ENCODE data around the gene MPL. TPM values are rescaled to one million over a fixed set of nuclear protein-coding genes. Genes with fewer than 3 reads are reported as not detected.

The MPL gene
- total RNA-seq, 2 experiments from 2014 or later, result not detected

DNA sequence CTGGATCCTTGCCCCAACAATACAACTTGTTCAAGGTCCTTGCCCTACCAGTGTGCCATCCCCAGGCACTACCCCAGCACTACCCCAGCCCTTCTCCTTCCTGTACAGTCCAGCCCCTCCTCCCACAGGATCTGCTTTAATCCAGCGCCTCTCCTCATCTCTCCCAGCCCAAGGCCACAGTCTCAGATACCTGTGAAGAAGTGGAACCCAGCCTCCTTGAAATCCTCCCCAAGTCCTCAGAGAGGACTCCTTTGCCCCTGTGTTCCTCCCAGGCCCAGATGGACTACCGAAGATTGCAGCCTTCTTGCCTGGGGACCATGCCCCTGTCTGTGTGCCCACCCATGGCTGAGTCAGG is 14.7 kb downstream of the MPL start:
- CTCF ChIA-PET, result no interaction called here
- no peak for DNase-seq
- peak overlapping the region; percentile 61 for H3K27ac Mint-ChIP-seq

DNA sequence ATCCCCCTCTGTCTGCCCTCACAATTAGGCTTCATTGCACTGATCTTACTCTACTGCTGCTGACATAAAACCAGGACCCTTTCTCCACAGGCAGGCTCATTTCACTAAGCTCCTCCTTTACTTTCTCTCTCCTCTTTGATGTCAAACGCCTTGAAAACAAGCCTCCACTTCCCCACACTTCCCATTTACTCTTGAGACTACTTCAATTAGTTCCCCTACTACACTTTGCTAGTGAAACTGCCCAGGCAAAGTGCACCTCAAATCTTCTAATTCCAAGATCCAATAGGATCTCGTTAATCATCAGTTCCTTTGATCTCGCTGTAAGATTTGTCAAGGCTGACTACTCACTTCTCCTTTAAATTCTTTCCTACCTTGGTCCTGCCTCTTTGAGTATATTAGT is 15.3 kb downstream of the MPL start:
- ChIA-PET CTCF (no interaction called here), POLR2A (no interaction called here)
- Histone ChIP-seq H3K9me3 (ENCODE audit: control insufficient read depth in 1 of 2, insufficient read depth in 1 of 2, low read length in 2 of 2) (no peaks in the 10 kb centered on the region), H3K36me3 (ENCODE audit: insufficient read depth, low read length) (no peaks in the 10 kb centered on the region), H3K4me1 (ENCODE audit: insufficient read depth, low read length) (peaks cover 10% of the 10 kb centered on the region), H3K4me3 (ENCODE audit: low read length) (no peak overlapping the region), H3K27me3 (ENCODE audit: control insufficient read depth in 1 of 2, insufficient read depth in 2 of 2, low read length in 2 of 2) (no peaks in the 10 kb centered on the region), H3K27ac (ENCODE audit: low read depth in 1 of 2, low read length in 2 of 2) (no peak overlapping the region)
- Mint-ChIP-seq H3K27me3 (no peaks in the 10 kb centered on the region), H3K9me3 (no peaks in the 10 kb centered on the region), H3K4me3 (no peak overlapping the region), H3K36me3 (ENCODE audit: low read depth) (no peaks in the 10 kb centered on the region), H3K4me1 (ENCODE audit: low read depth) (peaks cover 25% of the 10 kb centered on the region), H3K27ac (peak overlapping the region; percentile 61)
- ATAC-seq (ENCODE audit: poor library complexity) (no peak), DNase-seq (no peak)
- TF ChIP-seq, protein P1, sequence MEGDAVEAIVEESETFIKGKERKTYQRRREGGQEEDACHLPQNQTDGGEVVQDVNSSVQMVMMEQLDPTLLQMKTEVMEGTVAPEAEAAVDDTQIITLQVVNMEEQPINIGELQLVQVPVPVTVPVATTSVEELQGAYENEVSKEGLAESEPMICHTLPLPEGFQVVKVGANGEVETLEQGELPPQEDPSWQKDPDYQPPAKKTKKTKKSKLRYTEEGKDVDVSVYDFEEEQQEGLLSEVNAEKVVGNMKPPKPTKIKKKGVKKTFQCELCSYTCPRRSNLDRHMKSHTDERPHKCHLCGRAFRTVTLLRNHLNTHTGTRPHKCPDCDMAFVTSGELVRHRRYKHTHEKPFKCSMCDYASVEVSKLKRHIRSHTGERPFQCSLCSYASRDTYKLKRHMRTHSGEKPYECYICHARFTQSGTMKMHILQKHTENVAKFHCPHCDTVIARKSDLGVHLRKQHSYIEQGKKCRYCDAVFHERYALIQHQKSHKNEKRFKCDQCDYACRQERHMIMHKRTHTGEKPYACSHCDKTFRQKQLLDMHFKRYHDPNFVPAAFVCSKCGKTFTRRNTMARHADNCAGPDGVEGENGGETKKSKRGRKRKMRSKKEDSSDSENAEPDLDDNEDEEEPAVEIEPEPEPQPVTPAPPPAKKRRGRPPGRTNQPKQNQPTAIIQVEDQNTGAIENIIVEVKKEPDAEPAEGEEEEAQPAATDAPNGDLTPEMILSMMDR (IDR thresholded peaks at IDR 0.05), result no peak
- intact Hi-C loops (cut with DNase I, micrococcal nuclease), result loop anchor here in 1 of 2 experiments (10.0 kb wide), 3 partner anchors 508 to 622 kb away; partner anchors contain the start of genes ATP6V0B, B4GALT2, C1orf50 and DPH2

More for the DNA sequence above, 14.7 kb downstream of the MPL start:
- Histone ChIP-seq H3K9me3 (ENCODE audit: control insufficient read depth in 1 of 2, insufficient read depth in 1 of 2, low read length in 2 of 2) (no peaks in the 10 kb centered on the region), H3K27me3 (ENCODE audit: control insufficient read depth in 1 of 2, insufficient read depth in 2 of 2, low read length in 2 of 2) (no peaks in the 10 kb centered on the region), H3K36me3 (ENCODE audit: insufficient read depth, low read length) (no peaks in the 10 kb centered on the region), H3K4me3 (ENCODE audit: low read length) (no peak overlapping the region), H3K4me1 (ENCODE audit: insufficient read depth, low read length) (peaks cover 8% of the 10 kb centered on the region), H3K27ac (ENCODE audit: low read depth in 1 of 2, low read length in 2 of 2) (no peak overlapping the region)
- ATAC-seq (ENCODE audit: poor library complexity), result no peak
- H3K27me3 Mint-ChIP-seq, result no peaks in the 10 kb centered on the region
- H3K4me3 Mint-ChIP-seq, result no peak overlapping the region
- intact Hi-C loops (cut with DNase I, micrococcal nuclease), result loop anchor here in 1 of 2 experiments (10.0 kb wide), 3 partner anchors 508 to 622 kb away; partner anchors contain the start of genes ATP6V0B, B4GALT2, C1orf50 and DPH2
- TF ChIP-seq, protein P1 (IDR thresholded peaks at IDR 0.05), result no peak
- no peaks in the 10 kb centered on the region for H3K9me3 Mint-ChIP-seq
- H3K36me3 Mint-ChIP-seq (ENCODE audit: low read depth), result no peaks in the 10 kb centered on the region
- H3K4me1 Mint-ChIP-seq (ENCODE audit: low read depth), result peaks cover 22% of the 10 kb centered on the region
- POLR2A ChIA-PET, result no interaction called here

DNA sequence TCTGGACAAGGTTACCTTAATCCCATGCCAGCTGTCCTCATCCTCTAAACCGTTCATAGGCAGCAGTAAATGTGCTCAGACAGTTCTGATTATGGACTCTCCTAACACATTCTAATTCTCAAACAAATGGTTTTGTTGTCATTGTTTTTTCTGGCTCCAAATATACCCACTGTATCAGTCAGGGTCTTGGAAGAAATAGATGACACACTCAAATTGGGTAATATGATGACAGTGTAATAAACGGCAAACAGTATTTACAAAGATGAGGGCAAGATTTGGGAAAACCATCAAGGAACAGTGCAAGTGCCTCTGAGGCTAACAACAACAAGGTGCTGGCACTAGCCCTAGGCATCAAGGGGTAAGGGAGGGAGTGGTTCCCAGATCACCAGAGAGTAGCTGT is 16.9 kb downstream of the MPL start:
- Mint-ChIP-seq H3K9me3 (no peaks in the 10 kb centered on the region), H3K4me1 (ENCODE audit: low read depth) (peaks cover 28% of the 10 kb centered on the region), H3K36me3 (ENCODE audit: low read depth) (peaks cover 5% of the 10 kb centered on the region), H3K27me3 (no peaks in the 10 kb centered on the region), H3K4me3 (no peak overlapping the region), H3K27ac (peak overlapping the region; percentile 42)
- ChIA-PET POLR2A (no interaction called here), CTCF (no interaction called here)
- intact Hi-C loops (cut with DNase I, micrococcal nuclease), result loop anchor here in 1 of 2 experiments (10.0 kb wide), 3 partner anchors 510 to 620 kb away; partner anchors contain the start of genes ATP6V0B, B4GALT2, C1orf50 and DPH2
- Histone ChIP-seq H3K27ac (ENCODE audit: low read depth in 1 of 2, low read length in 2 of 2) (no peak overlapping the region), H3K4me1 (ENCODE audit: insufficient read depth, low read length) (peaks cover 19% of the 10 kb centered on the region), H3K9me3 (ENCODE audit: control insufficient read depth in 1 of 2, insufficient read depth in 1 of 2, low read length in 2 of 2) (no peaks in the 10 kb centered on the region), H3K4me3 (ENCODE audit: low read length) (no peak overlapping the region), H3K36me3 (ENCODE audit: insufficient read depth, low read length) (no peaks in the 10 kb centered on the region), H3K27me3 (ENCODE audit: control insufficient read depth in 1 of 2, insufficient read depth in 2 of 2, low read length in 2 of 2) (no peaks in the 10 kb centered on the region)
- no peak for DNase-seq
- ATAC-seq (ENCODE audit: poor library complexity), result no peak
- TF ChIP-seq, protein P1 (IDR thresholded peaks at IDR 0.05), result no peak
